Upper lobe of left lung (tissue), 4 donors: Measurements from ENCODE around the gene HCFC1.

Experiments
- CTCF ChIP-seq, 6 experiments: fragments of 450-650 bp in 4 of 6; fragments of 200-600 bp in 2 of 6; sonication (generic) in 2 of 6; IDR thresholded peaks; one replicate each; pipeline ENCODE4 v1.5.1; 2016 to 2019; ENCODE audit warnings: antibody characterized with exemption in 6 of 6
- EP300 ChIP-seq, 4 donors: sonication (generic); formaldehyde crosslinking; IDR thresholded peaks; one replicate each; pipeline ENCODE4 v1.5.1; 2017; ENCODE audit warnings: antibody characterized with exemption in 4 of 4, control low read depth in 2 of 4
- POLR2A ChIP-seq, 4 donors: fragments of 450-650 bp; IDR thresholded peaks; one replicate each; pipeline ENCODE4 v1.5.1; 2016 to 2017; ENCODE audit warnings: antibody characterized with exemption in 4 of 4, mild to moderate bottlenecking in 2 of 4
- POLR2AphosphoS5 ChIP-seq, 2 donors: sonication (generic); formaldehyde crosslinking; IDR thresholded peaks; one replicate each; pipeline ENCODE4 v1.5.1; 2017; ENCODE audit warnings: antibody characterized with exemption in 2 of 2

GRCh38 chrX:153968255-153968654 lies 3.4 kb downstream of the HCFC1 start:
- TF ChIP-seq CTCF (IDR thresholded peaks at IDR 0.05) (no peak), POLR2A (IDR thresholded peaks at IDR 0.05) (no peak), EP300 (IDR thresholded peaks at IDR 0.05) (no peak), POLR2AphosphoS5 (IDR thresholded peaks at IDR 0.05) (no peak)
